PC-3 (cell line): ENCODE data around the gene MAJIN.

ENCODE experiments used
- EZH2 ChIP-seq: fragments of 300-600 bp; sonication (generic); IDR thresholded peaks from one replicate; pipeline ENCODE4 v1.6.1; 2017; ENCODE audit warnings: antibody characterized with exemption, mild to moderate bottlenecking, low read length; ENCODE audit not compliant: unreplicated experiment
- TF ChIP-seq, protein P1 (sequence below): fragments of 300-600 bp; sonication (generic); conservative IDR thresholded peaks from 2 replicates; pipeline ENCODE4 v1.5.1; 2017; ENCODE audit warnings: antibody characterized with exemption, low read depth, mild to moderate bottlenecking, low read length

DNA sequence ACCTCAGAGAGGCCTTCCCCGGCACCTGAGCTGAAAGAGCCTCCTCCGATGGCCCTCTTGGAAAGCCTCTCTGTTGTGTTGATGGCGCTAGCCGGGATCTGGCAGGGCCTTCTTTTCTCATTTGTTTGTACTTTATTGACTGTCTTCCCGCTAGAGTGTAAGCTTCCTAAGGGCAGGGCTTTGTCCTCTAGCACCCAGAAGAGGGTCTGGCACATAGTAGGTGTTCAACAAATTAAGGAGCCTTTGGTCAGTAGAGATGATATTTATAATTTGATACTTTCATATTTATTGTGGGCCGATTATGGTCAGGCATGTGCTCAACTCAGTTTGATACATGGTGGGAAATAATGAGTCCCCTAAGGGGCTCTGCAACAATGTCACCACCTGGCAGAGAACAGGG is 46.0 kb upstream of the MAJIN start:
- TF ChIP-seq, protein P1, sequence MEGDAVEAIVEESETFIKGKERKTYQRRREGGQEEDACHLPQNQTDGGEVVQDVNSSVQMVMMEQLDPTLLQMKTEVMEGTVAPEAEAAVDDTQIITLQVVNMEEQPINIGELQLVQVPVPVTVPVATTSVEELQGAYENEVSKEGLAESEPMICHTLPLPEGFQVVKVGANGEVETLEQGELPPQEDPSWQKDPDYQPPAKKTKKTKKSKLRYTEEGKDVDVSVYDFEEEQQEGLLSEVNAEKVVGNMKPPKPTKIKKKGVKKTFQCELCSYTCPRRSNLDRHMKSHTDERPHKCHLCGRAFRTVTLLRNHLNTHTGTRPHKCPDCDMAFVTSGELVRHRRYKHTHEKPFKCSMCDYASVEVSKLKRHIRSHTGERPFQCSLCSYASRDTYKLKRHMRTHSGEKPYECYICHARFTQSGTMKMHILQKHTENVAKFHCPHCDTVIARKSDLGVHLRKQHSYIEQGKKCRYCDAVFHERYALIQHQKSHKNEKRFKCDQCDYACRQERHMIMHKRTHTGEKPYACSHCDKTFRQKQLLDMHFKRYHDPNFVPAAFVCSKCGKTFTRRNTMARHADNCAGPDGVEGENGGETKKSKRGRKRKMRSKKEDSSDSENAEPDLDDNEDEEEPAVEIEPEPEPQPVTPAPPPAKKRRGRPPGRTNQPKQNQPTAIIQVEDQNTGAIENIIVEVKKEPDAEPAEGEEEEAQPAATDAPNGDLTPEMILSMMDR: no peak
- no peak for TF ChIP-seq EZH2
